ENCODE data around the gene AJM1.

Gene AJM1

GRCh38 chr9:136875155-136875554, 32.9 kb downstream of the AJM1 start:
- TF ChIP-seq POLR2AphosphoS5 (IDR thresholded peaks at IDR 0.05; ENCODE audit: low read depth) (no peak), GABPA (IDR thresholded peaks at IDR 0.05; ENCODE audit: low read depth) (no peak), SPI1 (IDR thresholded peaks at IDR 0.05; ENCODE audit: borderline replicate concordance, low read depth) (no peak)

GRCh38 chr9:136876476-136876875, 34.2 kb downstream of the AJM1 start:
- H3K27me3 ChIP-seq (ENCODE audit: insufficient read depth, poor library complexity, severe bottlenecking), result no peaks in the 10 kb centered on the region
- no peak overlapping the region for H3K27ac ChIP-seq (replicated peaks)
- DNase-seq (ENCODE audit: low read depth in 1 of 2, low spot score in 1 of 2), result no peak

More at GRCh38 chr9:136875155-136875554, 32.9 kb downstream of the AJM1 start:
- no peak for DNase-seq (ENCODE audit: low read depth in 1 of 2, low spot score in 1 of 2)
- Histone ChIP-seq H3K27me3 (ENCODE audit: insufficient read depth, poor library complexity, severe bottlenecking) (no peaks in the 10 kb centered on the region), H3K27ac (replicated peaks) (no peak overlapping the region), H3K4me3 (replicated peaks; ENCODE audit: insufficient read depth, low read length) (no peak overlapping the region)

GRCh38 chr9:136880651-136881050, 38.4 kb downstream of the AJM1 start:
- Histone ChIP-seq H3K27ac (replicated peaks) (no peak overlapping the region), H3K4me3 (replicated peaks; ENCODE audit: insufficient read depth, low read length) (no peak overlapping the region), H3K27me3 (ENCODE audit: insufficient read depth, poor library complexity, severe bottlenecking) (no peaks in the 10 kb centered on the region)
- TF ChIP-seq GABPA (IDR thresholded peaks at IDR 0.05; ENCODE audit: low read depth), result no peak
- no peak for DNase-seq (ENCODE audit: low read depth in 1 of 2, low spot score in 1 of 2)

More at GRCh38 chr9:136876476-136876875, 34.2 kb downstream of the AJM1 start:
- no peak overlapping the region for H3K4me3 ChIP-seq (replicated peaks; ENCODE audit: insufficient read depth, low read length)
- TF ChIP-seq GABPA (IDR thresholded peaks at IDR 0.05; ENCODE audit: low read depth), result no peak
- no peak for TF ChIP-seq POLR2AphosphoS5 (IDR thresholded peaks at IDR 0.05; ENCODE audit: low read depth)
- TF ChIP-seq CTCF (IDR thresholded peaks at IDR 0.05; ENCODE audit: insufficient read depth, low read length), result no peak
- no peak for TF ChIP-seq SPI1 (IDR thresholded peaks at IDR 0.05; ENCODE audit: borderline replicate concordance, low read depth)
- TF ChIP-seq REST (IDR thresholded peaks at IDR 0.05; ENCODE audit: insufficient replicate concordance, low read depth), result no peak

- H3K27ac ChIP-seq (replicated peaks), result no peak overlapping the region
- peak in 1 of 2 experiments; percentile 15 for DNase-seq (ENCODE audit: low read depth in 1 of 2, low spot score in 1 of 2)
- TF ChIP-seq CTCF (IDR thresholded peaks at IDR 0.05; ENCODE audit: insufficient read depth, low read length) (no peak), SPI1 (IDR thresholded peaks at IDR 0.05; ENCODE audit: borderline replicate concordance, low read depth) (no peak), POLR2AphosphoS5 (IDR thresholded peaks at IDR 0.05; ENCODE audit: low read depth) (no peak), REST (IDR thresholded peaks at IDR 0.05; ENCODE audit: insufficient replicate concordance, low read depth) (no peak), GABPA (IDR thresholded peaks at IDR 0.05; ENCODE audit: low read depth) (no peak)
Observed at GRCh38 chr9:136881691-136882108, 39.4 kb downstream of the AJM1 start.

More at GRCh38 chr9:136881691-136882108, 39.4 kb downstream of the AJM1 start:
- Histone ChIP-seq H3K27me3 (ENCODE audit: insufficient read depth, poor library complexity, severe bottlenecking) (no peaks in the 10 kb centered on the region), H3K4me3 (replicated peaks; ENCODE audit: insufficient read depth, low read length) (no peak overlapping the region)
